ENCODE measurements around the gene FBXO41. TPM values are rescaled to one million over a fixed set of nuclear protein-coding genes. Genes with fewer than 3 reads are reported as not detected.

The FBXO41 gene
- total RNA-seq, 2 donors from 2014 or later: 32.2 to 36.3 TPM

- Mint-ChIP-seq H3K27ac (peak overlapping the region; percentile 37), H3K36me3 (ENCODE audit: low read depth) (peaks cover 70% of the 10 kb centered on the region)
- ATAC-seq (replicated peaks): no peak
Observed at GRCh38 chr2:73253400-73253799, 30.9 kb downstream of the FBXO41 start.

GRCh38 chr2:73252238-73253027 lies 31.8 kb downstream of the FBXO41 start:
- Mint-ChIP-seq H3K27me3 (no peaks in the 10 kb centered on the region), H3K4me1 (no peaks in the 10 kb centered on the region), H3K9me3 (no peaks in the 10 kb centered on the region), H3K4me3 (no peak overlapping the region), H3K27ac (peak overlapping the region; percentile 37), H3K36me3 (ENCODE audit: low read depth) (peaks cover 80% of the 10 kb centered on the region)
- ATAC-seq (replicated peaks): no peak

More at GRCh38 chr2:73253400-73253799, 30.9 kb downstream of the FBXO41 start:
- no peak overlapping the region for H3K4me3 Mint-ChIP-seq
- H3K27me3 Mint-ChIP-seq: no peaks in the 10 kb centered on the region
- H3K9me3 Mint-ChIP-seq: no peaks in the 10 kb centered on the region
- no peaks in the 10 kb centered on the region for H3K4me1 Mint-ChIP-seq

- H3K9me3 Mint-ChIP-seq: no peaks in the 10 kb centered on the region
- H3K27me3 Mint-ChIP-seq: no peaks in the 10 kb centered on the region
- peaks cover 4% of the 10 kb centered on the region for H3K4me1 Mint-ChIP-seq
- no peak for ATAC-seq (replicated peaks)
- H3K27ac Mint-ChIP-seq: peak overlapping the region; percentile 36
- no peak overlapping the region for H3K4me3 Mint-ChIP-seq
- H3K36me3 Mint-ChIP-seq (ENCODE audit: low read depth): peaks cover 93% of the 10 kb centered on the region
Observed at GRCh38 chr2:73250872-73251846, 33.1 kb downstream of the FBXO41 start.

DNA sequence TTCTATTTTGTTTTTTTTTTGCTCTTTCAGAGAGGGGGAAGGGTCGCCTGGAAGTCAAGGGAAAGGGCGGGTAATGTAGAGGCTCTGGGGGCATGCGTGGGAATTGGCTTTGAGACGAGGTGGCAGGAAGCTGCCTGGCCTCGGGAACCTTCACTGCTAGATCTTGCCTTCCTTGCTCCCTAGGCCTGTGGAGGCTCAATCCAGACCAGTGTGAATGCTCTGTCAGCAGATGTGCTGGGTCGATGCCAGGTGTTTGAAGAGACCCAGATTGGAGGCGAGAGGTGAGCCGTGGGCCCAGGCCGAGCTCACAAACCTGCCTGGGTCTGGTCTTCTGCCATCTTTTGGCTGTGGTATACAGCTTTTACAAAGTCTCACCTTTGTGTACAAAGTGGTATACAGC lies 34.6 kb downstream of the FBXO41 start:
- no peak for ATAC-seq (replicated peaks)
- H3K36me3 Mint-ChIP-seq (ENCODE audit: low read depth): peaks cover 98% of the 10 kb centered on the region
- no peaks in the 10 kb centered on the region for H3K9me3 Mint-ChIP-seq
- H3K4me1 Mint-ChIP-seq: peaks cover 10% of the 10 kb centered on the region
- no peaks in the 10 kb centered on the region for H3K27me3 Mint-ChIP-seq
- no peak overlapping the region for H3K4me3 Mint-ChIP-seq
- H3K27ac Mint-ChIP-seq: peak overlapping the region; percentile 31

DNA sequence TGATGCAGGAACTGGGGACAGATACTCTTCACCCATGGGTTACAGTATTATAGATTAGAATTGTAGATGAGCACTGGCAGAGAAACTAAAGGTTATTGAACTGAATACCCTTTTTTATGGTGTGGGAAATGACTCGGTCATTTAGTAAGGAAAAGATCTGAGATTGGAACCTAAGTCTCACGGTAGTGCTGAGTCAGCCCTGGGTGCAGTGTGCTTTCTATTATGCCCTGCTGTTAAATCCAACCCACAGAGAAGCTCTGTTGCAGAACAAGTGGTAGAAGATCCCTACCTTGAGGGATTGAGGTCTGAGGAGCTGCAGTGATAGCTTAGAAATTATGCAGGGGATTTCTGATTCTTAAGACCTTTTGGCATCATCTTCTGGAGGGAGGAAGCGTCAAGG lies 37.4 kb downstream of the FBXO41 start:
- H3K9me3 Mint-ChIP-seq: no peaks in the 10 kb centered on the region
- H3K4me1 Mint-ChIP-seq: peaks cover 10% of the 10 kb centered on the region
- peak overlapping the region; percentile 42 for H3K27ac Mint-ChIP-seq
- no peak overlapping the region for H3K4me3 Mint-ChIP-seq
- peaks cover 100% of the 10 kb centered on the region for H3K36me3 Mint-ChIP-seq (ENCODE audit: low read depth)
- H3K27me3 Mint-ChIP-seq: no peaks in the 10 kb centered on the region
- ATAC-seq (replicated peaks): no peak

DNA sequence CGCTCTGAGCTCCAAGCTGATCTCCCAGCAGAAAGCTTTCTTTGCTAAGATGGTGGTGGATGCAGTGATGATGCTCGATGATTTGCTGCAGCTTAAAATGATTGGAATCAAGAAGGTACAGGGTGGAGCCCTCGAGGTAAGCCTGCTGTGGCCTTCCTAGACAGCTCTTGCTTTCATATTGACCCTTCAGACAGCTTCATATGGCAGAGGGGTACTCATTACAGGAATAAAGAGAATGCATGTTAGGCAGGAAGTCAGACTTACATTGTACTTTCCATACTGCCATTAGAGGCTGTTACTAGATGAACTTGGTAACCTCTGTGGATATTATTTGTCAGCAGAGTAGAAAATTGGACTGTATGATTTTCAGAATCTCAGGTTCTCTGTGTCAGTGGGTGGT lies 39.7 kb downstream of the FBXO41 start:
- Mint-ChIP-seq H3K36me3 (ENCODE audit: low read depth) (peaks cover 100% of the 10 kb centered on the region), H3K4me1 (peaks cover 10% of the 10 kb centered on the region), H3K27me3 (no peaks in the 10 kb centered on the region), H3K9me3 (no peaks in the 10 kb centered on the region), H3K27ac (peak overlapping the region; percentile 81), H3K4me3 (no peak overlapping the region)
- peak; percentile 52 for ATAC-seq (replicated peaks)

DNA sequence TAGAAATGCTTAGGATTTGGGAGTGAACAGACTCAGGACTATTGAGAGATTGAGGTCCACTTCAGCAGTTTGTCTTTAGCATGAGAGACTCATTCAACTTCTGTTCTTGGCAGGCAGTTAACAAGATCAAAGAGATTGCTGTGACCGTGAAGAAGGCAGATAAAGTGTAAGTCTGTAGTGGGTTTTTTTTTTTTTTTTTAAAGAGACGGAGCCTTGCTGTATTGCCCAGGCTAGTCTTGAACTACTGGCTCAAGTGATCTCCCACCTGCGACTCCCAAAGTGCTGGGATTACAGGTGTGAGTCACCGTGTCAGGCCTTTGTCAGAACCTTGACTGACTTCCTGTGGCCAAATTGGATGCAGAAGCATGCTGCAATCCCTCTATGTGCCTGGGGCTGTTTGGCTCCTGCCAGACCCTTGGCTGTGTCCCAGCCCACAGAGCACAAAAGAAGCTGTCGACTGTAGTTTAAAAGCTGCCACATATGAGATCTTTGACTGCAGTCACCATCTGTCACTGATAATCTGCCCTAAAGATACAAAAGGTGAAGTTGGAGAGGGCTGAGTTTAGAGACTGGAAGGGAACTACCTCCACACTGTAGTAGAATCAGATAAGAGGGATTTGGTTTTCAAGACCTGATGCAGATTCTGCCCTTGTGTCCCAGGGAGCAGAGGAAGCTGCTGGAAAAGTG lies 40.3 kb downstream of the FBXO41 start:
- peaks cover 100% of the 10 kb centered on the region for H3K36me3 Mint-ChIP-seq (ENCODE audit: low read depth)
- ATAC-seq (replicated peaks): no peak
- H3K4me3 Mint-ChIP-seq: no peak overlapping the region
- H3K9me3 Mint-ChIP-seq: no peaks in the 10 kb centered on the region
- H3K4me1 Mint-ChIP-seq: peaks cover 10% of the 10 kb centered on the region
- no peaks in the 10 kb centered on the region for H3K27me3 Mint-ChIP-seq
- peak overlapping the region; percentile 81 for H3K27ac Mint-ChIP-seq

DNA sequence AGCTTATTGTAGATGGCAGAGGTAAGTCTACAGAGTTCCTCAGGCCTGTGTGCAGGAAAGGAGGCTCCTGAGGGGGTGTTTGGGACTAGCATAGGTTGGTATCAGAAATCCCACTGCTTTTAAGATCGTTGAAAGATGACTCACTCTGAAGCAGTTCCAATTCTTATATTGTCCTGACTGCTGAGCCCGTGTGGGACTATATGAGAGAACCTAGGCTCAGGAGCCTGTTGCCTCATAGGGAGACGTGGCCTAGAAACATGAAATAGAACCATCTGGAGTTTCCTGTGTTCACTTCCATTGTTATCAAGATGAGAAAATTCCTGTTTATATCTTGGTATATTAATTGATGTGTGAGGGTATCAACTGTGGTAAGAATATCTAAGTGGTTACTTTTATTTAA lies 44.5 kb downstream of the FBXO41 start:
- peak overlapping the region; percentile 49 for H3K27ac Mint-ChIP-seq
- no peaks in the 10 kb centered on the region for H3K27me3 Mint-ChIP-seq
- no peak for ATAC-seq (replicated peaks)
- H3K36me3 Mint-ChIP-seq (ENCODE audit: low read depth): peaks cover 95% of the 10 kb centered on the region
- no peaks in the 10 kb centered on the region for H3K9me3 Mint-ChIP-seq
- peaks cover 22% of the 10 kb centered on the region for H3K4me1 Mint-ChIP-seq
- H3K4me3 Mint-ChIP-seq: no peak overlapping the region

DNA sequence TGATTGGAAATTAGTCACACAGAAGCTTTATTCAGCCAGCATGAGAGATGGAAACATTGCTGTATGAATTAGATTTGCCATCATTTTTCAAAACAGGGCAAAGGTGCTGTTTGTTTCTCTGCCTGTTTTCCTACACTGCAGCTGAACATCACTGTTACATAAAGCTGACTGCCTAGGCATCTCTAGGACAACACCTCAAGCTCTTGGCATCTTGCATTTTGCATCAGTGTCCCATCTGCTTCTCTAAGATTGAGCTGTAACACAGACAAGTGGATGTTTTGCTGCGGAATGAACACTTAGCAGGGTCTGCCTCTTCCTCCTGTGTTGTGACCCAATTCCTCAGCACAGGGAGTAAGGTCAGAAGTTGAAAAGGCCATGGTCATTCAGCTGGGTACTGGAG lies 45.3 kb downstream of the FBXO41 start:
- Mint-ChIP-seq H3K27me3 (no peaks in the 10 kb centered on the region), H3K4me1 (peaks cover 22% of the 10 kb centered on the region), H3K4me3 (no peak overlapping the region), H3K9me3 (no peaks in the 10 kb centered on the region), H3K27ac (peak overlapping the region; percentile 49), H3K36me3 (ENCODE audit: low read depth) (peaks cover 93% of the 10 kb centered on the region)
- no peak for ATAC-seq (replicated peaks)

- Mint-ChIP-seq H3K27me3 (no peaks in the 10 kb centered on the region), H3K4me1 (peaks cover 22% of the 10 kb centered on the region), H3K4me3 (no peak overlapping the region), H3K36me3 (ENCODE audit: low read depth) (peaks cover 91% of the 10 kb centered on the region), H3K9me3 (no peaks in the 10 kb centered on the region), H3K27ac (peak overlapping the region; percentile 49)
- no peak for ATAC-seq (replicated peaks)
Observed at GRCh38 chr2:73238149-73238548, 46.1 kb downstream of the FBXO41 start.

GRCh38 chr2:73237168-73237567 lies 47.1 kb downstream of the FBXO41 start:
- peaks cover 22% of the 10 kb centered on the region for H3K4me1 Mint-ChIP-seq
- H3K27ac Mint-ChIP-seq: peak overlapping the region; percentile 61
- H3K9me3 Mint-ChIP-seq: no peaks in the 10 kb centered on the region
- H3K27me3 Mint-ChIP-seq: no peaks in the 10 kb centered on the region
- ATAC-seq (replicated peaks): no peak
- peaks cover 83% of the 10 kb centered on the region for H3K36me3 Mint-ChIP-seq (ENCODE audit: low read depth)
- H3K4me3 Mint-ChIP-seq: peak overlapping the region; percentile 91

- Mint-ChIP-seq H3K36me3 (ENCODE audit: low read depth) (peaks cover 66% of the 10 kb centered on the region), H3K4me3 (peak overlapping the region; percentile 91), H3K27ac (peak overlapping the region; percentile 91), H3K9me3 (no peaks in the 10 kb centered on the region), H3K27me3 (no peaks in the 10 kb centered on the region), H3K4me1 (peaks cover 22% of the 10 kb centered on the region)
- ATAC-seq (replicated peaks): no peak
Observed at GRCh38 chr2:73235315-73236028, 48.8 kb downstream of the FBXO41 start.

DNA sequence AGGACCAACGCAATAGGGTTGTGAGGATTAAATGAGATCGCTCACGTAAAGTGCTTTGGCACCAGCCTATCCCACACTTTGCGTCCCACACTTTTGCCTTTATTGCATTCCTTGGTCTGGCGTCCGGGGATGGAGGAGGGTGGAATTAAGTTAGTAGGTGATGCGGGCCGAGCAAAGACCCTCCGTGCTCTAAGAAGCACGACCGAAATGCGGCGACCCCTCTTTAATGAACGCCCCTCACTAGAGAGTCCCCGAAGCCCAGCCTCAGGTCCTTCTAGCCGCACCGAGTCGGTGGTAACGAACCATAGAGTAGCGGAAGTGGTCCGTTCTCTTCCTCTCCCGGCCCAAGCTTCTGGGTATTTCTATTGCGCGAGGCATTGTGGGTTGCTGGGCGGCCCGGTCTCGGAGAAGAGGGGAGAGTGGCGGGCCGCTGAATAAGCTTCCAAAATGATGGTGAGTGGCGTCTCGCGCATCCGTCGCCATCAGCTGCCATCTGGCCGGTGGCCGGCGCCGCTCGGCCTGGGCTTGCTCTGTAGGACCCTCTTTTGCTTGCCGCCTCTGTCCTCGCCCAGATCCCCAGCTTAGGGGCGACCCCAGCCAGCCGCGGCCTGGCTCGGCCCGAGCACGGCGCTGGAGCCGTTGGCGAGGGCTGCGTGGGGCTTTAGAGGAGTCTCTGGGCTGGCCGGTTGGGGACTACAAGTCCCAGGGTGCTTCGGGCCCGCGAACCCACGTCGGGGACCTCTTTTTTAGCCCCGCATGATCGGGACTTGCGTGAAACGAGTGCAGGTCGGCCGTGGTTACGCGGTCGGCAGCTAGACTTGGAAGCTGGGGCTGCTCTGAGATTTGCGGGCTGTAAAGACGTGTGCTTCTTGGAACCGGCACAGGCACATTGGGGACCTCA lies 50.1 kb downstream of the FBXO41 start, which contains the start of gene CCT7:
TSS of gene CCT7 (plus strand) at position 377 of the 901 bp plus-strand sequence. CDS start at position 448, 71 bp downstream.
- Mint-ChIP-seq H3K4me3 (peak within 1 kb of the TSS; percentile 91), H3K4me1 (peaks cover 22% of the 10 kb centered on the region), H3K36me3 (ENCODE audit: low read depth) (peaks cover 53% of the 10 kb centered on the region), H3K27ac (peak within 1 kb of the TSS; percentile 91), H3K9me3 (no peaks in the 10 kb centered on the region), H3K27me3 (no peaks in the 10 kb centered on the region)
- peak; percentile 63 for ATAC-seq (replicated peaks)
